ENCODE data around the gene SZRD1.

DNA sequence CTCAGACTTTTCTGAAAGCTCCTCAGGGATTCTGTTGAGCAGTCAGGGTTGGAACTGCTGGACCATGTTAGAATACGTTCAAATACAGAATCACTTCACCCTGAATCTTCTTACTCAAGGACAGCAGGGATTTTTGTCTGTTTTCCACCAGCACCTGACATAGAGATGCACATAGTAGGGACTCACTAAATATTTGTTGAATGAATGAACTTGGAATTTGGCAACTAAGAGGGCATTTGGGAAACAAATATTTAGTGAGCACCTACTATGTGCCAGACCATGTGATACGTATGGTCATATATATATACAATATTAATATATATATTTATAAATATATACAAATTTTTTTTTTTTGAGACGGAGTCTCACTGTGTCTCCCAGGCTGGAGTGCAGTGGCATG, 10.2 kb upstream of the SZRD1 start:
- TF ChIP-seq POLR2AphosphoS5 (IDR thresholded peaks at IDR 0.05; ENCODE audit: low read depth, low read length), result no peak
- TF ChIP-seq, protein P1, sequence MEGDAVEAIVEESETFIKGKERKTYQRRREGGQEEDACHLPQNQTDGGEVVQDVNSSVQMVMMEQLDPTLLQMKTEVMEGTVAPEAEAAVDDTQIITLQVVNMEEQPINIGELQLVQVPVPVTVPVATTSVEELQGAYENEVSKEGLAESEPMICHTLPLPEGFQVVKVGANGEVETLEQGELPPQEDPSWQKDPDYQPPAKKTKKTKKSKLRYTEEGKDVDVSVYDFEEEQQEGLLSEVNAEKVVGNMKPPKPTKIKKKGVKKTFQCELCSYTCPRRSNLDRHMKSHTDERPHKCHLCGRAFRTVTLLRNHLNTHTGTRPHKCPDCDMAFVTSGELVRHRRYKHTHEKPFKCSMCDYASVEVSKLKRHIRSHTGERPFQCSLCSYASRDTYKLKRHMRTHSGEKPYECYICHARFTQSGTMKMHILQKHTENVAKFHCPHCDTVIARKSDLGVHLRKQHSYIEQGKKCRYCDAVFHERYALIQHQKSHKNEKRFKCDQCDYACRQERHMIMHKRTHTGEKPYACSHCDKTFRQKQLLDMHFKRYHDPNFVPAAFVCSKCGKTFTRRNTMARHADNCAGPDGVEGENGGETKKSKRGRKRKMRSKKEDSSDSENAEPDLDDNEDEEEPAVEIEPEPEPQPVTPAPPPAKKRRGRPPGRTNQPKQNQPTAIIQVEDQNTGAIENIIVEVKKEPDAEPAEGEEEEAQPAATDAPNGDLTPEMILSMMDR (IDR thresholded peaks at IDR 0.05), result no peak

All from Panc1 (cell line).